ENCODE data around the gene HEY2.

HEY2 gene

DNA sequence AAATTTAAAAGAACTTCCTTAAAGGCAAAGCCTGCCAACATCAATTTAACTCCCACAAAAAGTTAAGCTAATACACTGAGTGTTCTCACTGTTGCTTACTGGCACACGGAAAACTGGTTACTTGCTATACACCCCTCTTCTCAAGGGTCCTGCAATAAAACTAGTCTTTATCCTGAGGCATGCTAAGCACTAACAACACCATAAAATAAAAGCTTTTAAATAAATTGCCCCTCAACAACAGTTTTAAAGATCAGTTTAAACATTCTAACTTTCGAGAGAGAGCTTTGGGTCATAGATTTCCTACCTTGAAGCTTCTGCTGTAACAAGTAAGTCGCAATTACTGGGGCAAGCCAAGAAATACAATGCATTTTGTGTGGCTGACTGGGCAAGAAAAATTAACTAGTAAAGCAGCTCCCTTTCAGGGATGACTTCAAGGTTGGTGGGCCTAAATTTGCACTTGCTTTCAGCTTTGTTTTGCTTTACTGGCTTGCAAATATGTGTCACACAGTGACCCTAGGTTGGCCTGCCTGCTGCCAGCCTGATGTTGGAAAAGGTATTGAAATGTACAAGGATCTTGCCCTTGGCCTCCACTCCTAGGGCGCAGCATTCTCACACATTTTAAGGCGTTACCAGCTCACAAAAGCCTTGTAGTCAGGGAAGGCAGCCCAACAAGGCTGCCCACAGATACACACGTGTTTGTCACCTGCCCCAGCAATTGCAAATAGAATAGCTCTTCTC, 4.0 kb upstream of the HEY2 start:
- DNase-seq: no peak

DNA sequence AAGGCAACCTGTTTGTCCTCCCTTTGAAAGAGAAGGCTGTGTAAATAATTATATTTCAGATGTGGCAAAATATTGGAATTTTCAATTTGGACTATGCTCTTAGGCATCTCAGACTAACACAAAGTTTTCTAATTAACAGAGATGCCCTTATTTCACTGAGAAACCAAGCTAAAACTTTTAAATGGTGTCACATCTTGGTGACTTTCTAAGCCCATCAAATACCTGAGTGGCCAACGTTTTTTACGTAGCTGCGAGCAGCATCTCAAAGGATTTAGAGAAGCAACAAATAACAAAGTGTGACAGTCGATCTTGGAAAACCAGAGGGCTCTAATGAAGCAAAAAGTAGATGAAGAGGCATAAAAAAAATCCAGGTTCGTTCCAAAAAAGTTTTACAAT, 3.4 kb upstream of the HEY2 start:
- no peak for DNase-seq

DNA sequence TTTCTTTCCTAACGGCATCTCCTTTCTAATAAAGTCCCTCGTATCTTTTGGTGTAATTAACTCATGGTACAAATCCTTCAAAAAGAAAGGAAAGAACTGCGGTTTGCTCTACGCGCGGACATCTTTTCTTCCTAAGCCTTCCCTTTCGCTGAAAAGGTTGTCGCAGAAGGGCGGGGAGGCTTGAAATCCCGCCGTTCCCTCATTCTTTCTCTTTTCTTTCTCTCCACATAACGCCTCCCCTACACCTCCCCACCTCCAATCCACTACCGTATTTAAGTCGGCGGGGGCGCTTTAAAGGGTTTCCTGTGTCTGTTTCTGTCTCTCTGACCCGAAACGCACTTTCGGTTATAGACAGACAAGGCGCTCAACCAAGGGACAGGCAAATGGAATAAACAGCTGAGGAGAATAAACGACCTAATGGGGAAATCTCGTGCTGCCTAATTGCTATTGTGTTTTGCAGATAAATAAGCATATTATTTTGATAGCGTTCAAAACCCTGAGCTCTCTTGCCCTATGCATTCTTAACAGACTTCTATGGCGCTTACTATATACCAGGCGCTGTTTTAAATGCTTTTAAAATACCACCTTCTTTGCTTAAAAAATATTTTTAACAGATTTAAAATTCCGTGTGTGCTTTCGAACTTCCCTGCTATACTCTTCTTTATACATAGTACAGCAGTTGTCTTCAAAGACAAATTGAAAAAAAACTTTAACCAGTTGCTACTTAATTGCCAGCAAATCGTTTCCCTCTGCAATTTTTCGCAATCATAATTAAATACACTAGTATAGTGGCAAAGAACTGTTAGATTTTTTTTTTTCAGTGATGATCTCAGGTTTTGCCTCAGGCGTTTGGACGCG, 2.5 kb upstream of the HEY2 start:
- DNase-seq: no peak

DNA sequence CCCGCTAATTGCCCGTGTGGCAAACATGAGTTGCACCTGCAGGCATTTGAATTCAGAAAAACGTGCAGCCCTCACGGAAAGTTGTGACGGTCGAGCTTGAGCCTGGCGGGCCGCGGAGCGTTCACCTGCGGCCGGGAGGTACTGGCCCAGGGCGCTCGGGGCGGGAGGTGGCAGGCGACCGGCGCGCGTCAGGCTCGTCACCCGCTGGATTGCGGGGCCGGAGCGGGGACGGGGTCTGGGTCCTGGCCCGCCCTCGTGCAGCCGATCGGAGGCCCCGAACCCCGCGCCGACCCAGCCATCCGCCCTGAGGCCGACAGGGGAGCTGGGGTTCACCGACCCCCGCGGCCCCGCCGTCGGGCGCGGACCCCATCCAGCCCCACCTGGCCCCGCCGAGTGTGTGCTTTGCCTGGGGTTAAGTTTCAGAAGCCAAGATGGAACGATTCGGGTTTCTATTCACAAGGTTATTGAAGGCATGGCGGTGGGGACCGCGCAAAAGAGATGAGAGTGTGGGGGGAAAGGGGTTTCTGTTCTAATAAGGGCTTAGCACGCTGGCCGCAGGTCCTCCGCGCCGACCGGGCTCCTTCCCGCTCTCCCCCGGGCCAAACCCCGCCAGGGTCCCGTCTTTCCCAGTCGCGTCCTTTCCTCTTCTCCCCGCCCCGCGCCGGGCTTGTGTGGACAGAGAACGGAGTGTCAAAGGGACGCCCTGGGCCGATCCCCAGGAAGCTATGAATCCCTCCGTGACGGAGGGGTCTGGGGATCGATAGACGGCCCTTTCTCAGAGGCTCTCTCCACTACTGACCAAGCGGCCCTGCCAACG, 1.6 kb upstream of the HEY2 start:
- no peak for DNase-seq

DNA sequence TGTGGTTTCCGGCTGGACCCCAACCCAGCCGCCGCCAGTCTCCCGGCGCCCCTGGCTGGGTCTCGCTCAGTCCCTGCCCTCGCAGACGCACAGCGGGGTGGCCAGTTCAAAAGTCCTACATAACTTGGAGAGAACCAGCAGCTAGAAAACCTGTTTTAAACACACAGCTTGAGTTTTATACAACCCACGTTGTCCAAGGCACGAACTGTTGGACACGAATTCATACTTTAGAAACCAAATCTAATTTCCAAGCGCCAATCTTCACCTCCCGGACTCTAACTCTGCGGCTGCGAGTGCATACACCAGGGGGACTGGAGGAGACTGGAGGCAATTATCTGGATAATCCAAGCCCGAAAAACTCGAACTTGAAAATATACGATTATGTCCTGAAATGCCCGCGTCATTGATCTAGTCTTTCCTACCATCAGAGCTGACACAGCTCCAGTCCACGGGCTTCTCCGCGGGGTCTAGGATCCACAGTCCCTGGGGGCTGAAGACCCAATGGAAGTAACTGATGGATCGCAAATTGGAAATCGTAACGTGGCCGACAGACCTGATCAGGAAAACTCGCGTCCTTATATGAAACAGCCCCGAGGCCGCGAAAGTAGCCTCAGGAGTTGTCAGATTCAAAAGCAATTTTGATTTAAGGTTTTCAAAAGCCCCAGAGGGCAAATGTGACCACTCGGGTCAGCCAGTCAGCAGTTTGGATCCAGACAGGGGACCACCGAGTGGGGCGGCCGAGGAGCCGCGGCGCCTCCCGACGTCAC, 843 bp upstream of the HEY2 start:
- DNase-seq: no peak

DNA sequence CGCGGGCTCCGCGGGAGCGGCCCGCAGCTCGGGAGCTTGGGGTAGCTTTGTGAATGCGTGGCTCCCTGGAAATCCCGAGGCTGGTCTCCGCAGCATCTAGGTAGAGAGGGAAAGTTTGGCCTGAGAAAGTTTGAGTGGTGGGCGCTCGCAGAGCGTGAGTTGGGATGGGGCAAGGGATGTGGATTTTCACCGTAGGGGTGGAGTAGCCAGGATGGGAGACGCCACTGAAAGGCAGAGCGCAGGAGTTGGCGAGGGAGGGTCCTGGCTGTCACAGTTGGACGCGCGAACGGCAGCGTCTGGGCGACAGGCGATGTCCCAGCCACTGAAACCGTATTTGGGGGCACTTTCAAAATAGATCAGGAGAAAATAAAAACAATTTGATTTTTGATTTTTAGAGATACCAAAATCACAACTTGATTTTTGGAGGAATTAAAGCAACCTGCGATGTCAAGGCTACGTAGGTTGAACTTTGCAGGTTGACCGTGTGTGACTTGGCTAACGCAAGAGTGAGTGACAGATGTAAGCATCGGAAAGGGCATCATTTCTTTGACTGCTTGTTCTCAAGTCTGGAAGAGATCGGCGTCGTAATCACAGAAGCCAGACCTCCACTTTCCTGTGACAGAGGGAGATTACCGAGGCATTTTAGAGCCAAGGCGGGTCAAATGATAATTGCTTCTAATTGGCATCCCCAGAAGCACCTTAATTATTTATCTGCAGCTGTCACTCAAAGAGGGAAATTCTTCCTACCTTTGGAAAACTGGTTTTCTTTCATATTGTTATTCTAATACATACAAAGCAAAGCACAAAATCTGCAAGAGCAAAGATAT, 646 bp downstream of the HEY2 start:
- no peak for DNase-seq

DNA sequence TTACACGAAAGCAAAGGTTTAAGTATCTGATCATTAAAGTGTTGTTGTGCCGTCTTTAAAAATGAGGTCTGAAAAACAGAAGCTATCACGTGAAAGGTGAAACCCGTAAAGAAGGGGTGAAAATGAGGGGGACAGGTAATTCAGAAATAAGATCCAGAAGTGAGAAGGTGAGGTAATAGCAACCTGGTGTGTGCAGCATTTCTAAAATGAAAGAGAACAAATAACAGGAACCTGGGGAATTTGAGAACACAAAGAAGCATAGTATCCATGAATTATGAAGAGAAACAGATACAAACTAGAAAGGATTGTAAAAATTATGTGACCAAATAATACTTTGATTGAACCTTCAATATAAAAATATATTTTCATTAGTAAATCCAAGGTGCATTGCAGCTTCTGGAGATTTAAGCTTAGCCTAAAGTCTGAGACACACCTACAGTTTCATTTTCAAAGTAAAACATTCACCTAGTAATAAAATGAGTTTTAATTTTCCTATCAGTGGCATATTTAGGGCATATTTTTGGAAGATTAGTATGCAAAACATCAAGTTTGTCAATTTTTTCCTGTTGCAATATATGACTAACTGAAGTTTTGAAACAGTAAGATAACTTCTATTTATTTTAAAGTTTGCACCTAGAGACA, 1.4 kb downstream of the HEY2 start:
- no peak for DNase-seq

DNA sequence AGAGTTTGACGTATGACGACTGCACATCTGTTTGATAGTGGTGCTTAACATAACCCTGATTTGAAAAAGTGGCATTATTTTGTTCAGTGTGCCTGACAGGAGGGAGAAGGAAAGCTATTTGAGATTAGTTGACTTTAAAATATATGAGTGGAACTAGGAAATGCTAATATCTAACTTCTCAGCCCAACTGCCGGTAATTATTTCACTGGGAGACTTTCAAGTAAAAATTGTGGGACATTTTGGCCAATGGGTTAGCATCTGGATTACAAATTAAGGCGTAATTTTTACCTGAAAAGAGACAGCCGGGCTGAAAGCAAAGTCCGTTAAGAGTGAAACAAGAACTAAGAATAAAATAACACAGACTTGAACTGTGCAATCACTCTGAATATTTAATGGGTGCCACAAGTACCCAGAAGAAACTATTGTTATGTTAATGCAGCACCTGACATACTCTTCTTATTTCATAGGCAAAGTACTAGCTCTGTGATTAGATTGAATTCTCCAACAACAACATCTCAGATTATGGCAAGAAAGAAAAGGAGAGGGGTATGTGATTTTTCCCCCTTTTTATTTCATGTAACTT, 2.0 kb downstream of the HEY2 start:
- no peak for DNase-seq

DNA sequence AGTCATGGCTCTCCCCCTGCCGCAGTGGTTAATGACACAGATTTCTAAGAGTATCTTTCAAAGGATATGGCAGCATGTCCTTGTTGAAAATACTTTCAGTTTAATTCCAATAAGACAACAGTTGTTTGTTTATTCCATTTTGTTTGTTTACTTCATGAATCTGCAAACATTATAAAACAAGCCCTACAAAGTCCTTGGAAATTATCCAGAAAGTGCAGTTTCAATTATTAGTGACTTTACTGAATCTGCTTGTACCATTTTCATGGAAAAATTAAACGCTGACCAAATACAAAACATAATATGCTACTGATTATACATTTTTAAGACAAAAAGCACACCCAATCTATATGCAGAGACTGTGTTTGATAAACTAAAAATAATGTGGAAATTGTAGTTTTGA, 3.3 kb downstream of the HEY2 start:
- no peak for DNase-seq

DNA sequence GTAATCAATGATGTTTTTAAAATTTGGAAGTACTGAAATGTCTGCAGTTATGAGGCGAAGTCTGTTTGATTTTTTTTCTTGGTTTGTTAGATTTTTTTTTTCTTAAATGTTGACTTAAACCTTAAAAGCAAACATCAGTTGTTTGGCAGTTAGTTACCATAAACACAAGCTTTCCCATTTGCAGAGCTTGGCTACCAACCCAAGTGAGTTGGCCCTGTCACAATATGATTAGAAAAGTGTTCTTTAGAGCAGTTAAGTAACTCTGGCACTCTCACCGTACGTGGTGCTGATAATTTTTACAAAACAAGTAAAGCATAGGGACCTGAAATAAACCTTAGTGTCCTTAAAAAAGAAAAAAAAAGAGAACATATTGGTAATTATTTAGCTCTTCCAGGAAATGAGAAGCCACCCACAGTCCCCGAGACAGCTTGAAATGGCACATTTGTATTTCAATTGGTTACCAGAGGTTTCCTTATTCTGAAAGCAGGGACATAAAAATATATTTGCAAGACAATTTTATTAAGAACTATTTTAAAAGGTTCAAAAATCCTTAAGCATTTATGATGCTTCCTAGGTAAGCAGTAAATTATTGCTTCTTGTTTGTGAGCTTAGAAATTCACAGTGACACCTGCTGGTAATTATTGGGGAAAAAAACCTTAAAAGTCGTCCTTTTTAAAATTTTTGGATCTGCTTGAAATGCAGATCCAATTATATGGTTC, 3.9 kb downstream of the HEY2 start:
- no peak for DNase-seq

DNA sequence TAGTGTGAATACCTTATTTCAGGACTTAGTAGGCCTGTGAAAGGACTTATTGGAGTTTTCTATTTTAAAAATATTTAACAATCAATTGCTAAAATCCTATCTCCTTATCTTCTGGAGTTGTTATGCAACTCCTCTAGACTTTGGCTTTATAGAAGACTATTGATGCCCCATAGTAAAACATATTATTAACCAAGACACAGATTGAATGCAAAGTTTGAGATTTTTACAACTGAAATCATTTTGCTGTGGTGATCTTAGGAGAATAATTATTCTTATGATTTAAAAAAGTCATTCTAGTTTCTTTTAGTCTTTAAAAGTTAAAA, 4.5 kb downstream of the HEY2 start:
- DNase-seq: no peak

DNA sequence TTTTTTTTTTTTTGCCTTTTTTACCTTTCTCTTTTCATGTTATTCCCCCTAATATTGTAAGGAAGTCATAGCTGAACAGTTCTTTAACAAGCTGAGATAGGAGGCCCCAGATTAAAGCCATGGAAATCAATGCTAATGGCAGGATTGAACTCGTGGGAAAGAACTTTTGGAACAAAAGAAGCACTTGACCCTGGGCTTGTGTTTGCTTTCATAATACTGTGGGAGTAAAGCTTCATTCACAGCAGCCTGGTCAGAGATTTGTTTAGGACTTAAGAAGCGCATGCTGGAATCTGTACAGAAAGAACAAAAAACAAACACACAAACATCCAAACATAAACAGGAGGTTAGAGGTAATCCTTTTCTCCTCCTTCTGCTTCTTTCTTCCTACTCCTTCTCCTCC, 5.1 kb downstream of the HEY2 start:
- no peak for DNase-seq

DNA sequence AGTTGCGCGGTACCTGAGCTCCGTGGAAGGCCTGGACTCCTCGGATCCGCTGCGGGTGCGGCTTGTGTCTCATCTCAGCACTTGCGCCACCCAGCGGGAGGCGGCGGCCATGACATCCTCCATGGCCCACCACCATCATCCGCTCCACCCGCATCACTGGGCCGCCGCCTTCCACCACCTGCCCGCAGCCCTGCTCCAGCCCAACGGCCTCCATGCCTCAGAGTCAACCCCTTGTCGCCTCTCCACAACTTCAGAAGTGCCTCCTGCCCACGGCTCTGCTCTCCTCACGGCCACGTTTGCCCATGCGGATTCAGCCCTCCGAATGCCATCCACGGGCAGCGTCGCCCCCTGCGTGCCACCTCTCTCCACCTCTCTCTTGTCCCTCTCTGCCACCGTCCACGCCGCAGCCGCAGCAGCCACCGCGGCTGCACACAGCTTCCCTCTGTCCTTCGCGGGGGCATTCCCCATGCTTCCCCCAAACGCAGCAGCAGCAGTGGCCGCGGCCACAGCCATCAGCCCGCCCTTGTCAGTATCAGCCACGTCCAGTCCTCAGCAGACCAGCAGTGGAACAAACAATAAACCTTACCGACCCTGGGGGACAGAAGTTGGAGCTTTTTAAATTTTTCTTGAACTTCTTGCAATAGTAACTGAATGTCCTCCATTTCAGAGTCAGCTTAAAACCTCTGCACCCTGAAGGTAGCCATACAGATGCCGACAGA, 9.9 kb downstream of the HEY2 start:
- DNase-seq: no peak

DNA sequence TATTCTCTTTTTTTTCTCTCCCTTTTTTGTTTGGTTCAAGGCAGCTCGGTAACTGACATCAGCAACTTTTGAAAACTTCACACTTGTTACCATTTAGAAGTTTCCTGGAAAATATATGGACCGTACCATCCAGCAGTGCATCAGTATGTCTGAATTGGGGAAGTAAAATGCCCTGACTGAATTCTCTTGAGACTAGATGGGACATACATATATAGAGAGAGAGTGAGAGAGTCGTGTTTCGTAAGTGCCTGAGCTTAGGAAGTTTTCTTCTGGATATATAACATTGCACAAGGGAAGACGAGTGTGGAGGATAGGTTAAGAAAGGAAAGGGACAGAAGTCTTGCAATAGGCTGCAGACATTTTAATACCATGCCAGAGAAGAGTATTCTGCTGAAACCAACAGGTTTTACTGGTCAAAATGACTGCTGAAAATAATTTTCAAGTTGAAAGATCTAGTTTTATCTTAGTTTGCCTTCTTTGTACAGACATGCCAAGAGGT, 10.6 kb downstream of the HEY2 start:
- no peak for DNase-seq

DNA sequence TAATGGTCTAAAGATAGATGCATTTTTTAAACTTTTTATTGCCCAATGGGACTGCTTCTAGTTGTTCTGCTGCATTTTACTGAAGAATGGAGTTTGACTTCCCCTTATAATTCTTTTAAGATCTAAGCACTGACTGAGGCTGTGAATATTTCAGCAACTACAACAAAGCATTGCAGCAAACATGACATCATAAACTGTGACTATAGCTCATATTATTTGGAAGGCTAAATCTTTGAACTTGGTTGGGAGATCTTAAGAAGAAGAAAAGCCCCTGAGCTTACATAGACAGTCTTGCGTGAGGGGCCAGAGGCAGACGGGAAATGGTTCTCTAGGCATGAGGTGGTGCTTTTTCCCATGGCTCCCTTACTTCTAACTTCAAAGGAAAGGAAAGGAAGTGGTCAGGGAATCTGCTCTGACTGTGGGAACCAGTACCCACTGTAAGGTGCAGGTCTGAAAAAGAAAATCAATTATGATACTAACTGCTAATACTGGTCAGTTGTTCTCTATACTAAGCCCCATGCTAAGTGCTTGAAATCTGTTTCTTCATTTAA, 14.8 kb downstream of the HEY2 start:
- DNase-seq: no peak

DNA sequence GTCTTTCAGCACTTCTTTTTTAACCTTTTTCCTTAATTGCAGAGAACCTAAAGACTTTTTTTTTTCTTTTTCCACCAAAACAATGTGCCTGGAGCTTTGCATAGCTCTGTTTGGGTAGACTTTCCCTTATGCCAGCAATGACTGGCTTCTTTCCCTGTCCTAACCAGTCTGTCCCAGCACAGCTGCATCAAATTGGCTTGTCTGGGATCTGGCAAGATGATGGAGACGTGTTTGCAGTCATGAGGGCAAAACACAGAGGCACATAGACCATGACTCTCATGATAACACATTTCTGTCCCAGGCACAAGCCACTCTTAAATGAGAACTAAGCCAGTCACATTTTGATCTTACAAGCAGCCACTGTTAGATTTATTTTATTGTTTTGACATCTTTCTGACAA, 16.5 kb downstream of the HEY2 start:
- DNase-seq: no peak

DNA sequence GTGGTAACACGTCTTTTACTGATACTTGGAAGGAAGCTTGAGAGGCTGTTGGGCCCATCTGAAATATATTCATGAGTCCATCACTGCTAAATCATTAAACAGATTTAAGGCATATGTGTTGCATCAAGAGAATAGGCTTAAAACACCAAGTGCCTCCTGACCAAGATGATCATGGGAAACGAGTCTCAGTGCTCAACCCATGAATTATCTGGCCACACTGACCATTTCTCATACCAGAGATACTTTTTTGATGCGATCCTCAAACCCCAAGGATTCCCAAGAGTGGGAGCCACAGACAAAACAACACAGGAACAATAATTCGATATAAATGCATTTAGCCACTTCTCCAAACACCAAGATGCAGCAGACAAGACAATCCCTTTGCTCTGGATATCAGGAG, 17.2 kb downstream of the HEY2 start:
- DNase-seq: no peak

DNA sequence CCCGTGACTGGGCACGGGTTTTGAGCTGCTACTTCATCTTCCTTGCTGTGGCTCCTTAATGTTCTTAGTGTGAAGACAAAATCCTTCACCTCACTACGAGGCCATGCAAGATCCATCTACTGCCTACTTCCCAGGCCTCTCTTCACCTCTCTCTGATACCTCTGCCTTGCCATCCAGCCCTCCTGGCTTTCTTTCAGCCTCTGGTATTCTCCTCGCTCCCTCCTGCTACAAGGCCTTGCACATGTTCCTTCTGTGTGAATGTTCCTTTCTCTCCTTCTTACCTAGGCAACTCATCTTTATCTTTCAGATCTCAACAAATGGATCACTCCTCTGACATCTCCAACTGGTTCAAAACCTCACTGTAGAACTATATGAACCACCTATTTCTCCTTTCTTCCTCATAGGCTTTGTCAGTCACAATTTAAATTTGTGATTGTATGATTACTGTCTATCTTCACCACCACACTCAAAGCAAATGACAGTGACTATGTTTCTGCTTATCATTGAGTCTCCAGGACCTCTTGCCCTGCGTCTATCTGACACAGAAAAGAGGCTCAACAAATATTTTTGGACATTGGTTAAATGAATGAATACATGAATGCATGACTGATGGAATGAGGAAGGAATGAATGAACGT, 19.8 kb downstream of the HEY2 start:
- no peak for DNase-seq
